GM12891 (cell line): Measurements from ENCODE around the gene PGBD5.
"Not testable (repeated sequence)": the region's sequence is repeated elsewhere in the genome, so short reads cannot be mapped to it uniquely, and the experiment has no call there.

Source experiments
- DNase-seq: peaks from one replicate; pipeline ENCODE4 v3.0.0; 2011; ENCODE audit warnings: low spot score; ENCODE audit not compliant: insufficient read length
- FAIRE-seq: peaks from 2 replicates; lab custom pipeline; 2011; peaks lifted over from hg19 to GRCh38; lab: Jason Lieb, UNC
- PAX5 ChIP-seq: IDR thresholded peaks from 2 replicates; pipeline ENCODE4 v1.6.1; 2011; ENCODE audit warnings: low read length, moderate library complexity, mild to moderate bottlenecking; ENCODE audit not compliant: insufficient read depth, severe bottlenecking
- POLR2A ChIP-seq: IDR thresholded peaks from 2 replicates; pipeline ENCODE4 v1.6.1; 2011; ENCODE audit warnings: low read depth, low read length, control low read depth
- POLR2AphosphoS5 ChIP-seq: IDR thresholded peaks from 2 replicates; pipeline ENCODE4 v1.6.1; 2011; ENCODE audit warnings: low read depth, low read length, control low read depth
- POU2F2 ChIP-seq: IDR thresholded peaks from 2 replicates; pipeline ENCODE4 v1.6.1; 2011; ENCODE audit warnings: low read depth, mild to moderate bottlenecking, control low read depth, low read length, moderate library complexity
- SPI1 ChIP-seq: IDR thresholded peaks from 2 replicates; pipeline ENCODE4 v1.6.1; 2011; ENCODE audit warnings: low read depth, low read length, control low read depth
- TAF1 ChIP-seq: IDR thresholded peaks from 2 replicates; pipeline ENCODE4 v1.6.1; 2011; ENCODE audit warnings: low read depth, low read length, control low read depth

PGBD5 gene

DNA sequence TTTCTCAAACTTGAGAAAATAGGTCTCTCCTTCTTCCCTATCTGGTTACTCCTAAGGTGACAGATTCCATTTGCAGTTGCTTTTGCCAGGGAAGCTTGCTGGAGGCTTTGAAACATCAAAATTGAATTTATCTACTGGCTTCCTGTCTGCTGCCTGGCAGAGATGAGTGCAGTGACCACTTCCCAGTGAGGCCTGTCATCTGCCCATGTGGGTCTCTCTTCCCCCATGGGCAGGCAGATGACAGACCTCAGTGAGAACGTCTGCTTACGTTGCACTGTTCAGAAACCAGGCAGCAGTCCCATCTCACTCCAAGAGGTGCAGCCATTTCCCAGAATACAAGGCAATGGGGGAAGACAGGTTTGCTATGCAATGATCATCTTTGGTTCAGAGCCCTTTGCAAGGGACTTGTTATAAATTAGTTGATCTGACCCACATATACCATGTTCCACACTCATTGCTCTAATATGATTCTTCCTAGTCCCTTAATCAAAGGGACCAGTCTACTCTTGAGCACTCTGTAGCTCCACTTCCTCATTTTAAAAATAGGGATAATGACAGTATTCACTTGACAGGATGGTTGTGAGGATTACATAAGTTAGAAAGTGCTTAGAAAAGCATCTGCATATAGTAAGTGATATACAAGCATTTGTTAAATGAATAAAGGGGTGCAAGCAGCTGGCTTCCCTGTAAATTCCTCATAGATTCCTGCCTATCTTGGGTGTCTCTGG, 10.6 kb downstream of the PGBD5 start:
- no peak for FAIRE-seq
- no peak for TF ChIP-seq PAX5
- TF ChIP-seq POLR2AphosphoS5: no peak
- TF ChIP-seq TAF1: no peak
- peak; percentile 37; the same call in 1 of the 2 replicates for TF ChIP-seq SPI1
- no peak for DNase-seq

DNA sequence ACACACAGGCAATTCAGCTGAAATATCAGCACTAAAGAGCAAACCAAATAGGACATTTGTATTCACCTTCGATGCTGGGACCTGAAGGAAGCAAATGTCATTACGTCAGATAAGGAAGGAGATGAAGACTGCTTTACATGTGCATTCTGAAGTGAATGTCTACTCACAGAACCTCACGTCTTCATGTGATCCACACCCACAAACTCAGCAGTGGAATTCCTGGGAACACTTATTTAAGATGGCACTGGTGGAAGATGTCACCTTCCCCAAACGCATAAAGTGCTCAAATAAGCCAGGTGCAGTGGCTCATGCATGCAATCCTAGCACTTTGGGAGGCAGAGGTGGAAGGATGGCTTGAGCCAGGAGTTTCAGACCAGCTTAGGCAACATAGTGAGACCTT, 11.4 kb downstream of the PGBD5 start:
- no peak for TF ChIP-seq POLR2A
- TF ChIP-seq PAX5: no peak
- DNase-seq (no peak), FAIRE-seq (no peak)

DNA sequence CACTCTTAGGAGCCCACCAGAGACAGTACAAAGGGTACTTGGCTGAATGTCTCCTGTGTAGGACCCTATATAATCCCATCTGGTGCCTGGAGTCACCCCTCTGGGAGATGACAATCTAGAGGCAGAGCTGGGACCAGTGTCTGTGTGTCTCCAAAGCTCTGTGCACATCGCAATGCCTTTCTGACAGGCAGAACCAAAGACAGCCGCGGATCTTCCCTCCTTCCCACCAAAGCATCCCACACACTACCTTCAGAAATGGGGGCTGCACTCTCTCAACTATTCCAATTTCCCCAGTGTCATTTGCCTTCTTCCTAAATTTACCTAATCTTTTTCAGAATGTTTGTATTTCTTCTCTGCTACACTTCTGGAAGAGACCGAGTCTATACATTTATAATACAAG, 12.0 kb downstream of the PGBD5 start:
- FAIRE-seq (no peak), DNase-seq (no peak)
- no peak for TF ChIP-seq TAF1
- no peak for TF ChIP-seq POLR2A
- no peak for TF ChIP-seq PAX5
- TF ChIP-seq SPI1: no peak
- no peak for TF ChIP-seq POU2F2
- no peak for TF ChIP-seq POLR2AphosphoS5

DNA sequence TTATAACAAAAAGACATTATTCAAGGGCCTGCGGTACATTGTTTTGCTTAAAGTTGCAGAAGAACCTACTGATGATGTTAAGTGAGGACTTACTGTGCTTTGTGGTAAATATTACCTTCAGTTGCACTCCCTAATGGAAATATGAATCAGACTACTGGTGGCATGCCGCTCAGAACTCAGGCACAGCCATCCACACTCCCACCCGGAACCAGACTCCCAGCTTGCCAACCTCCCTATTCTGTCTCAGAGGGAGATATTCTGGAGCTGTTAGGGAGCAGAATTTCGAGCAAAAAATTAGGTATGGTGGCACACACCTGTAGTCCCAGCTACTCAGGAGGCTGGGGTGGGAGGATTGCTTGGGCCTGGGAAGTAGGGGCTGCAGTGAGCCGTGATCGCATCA, 13.1 kb downstream of the PGBD5 start:
- FAIRE-seq (no peak), DNase-seq (no peak)
- TF ChIP-seq TAF1: no peak
- TF ChIP-seq POU2F2: no peak
- TF ChIP-seq POLR2A: no peak
- TF ChIP-seq POLR2AphosphoS5: no peak
- TF ChIP-seq SPI1: no peak
- TF ChIP-seq PAX5: no peak

DNA sequence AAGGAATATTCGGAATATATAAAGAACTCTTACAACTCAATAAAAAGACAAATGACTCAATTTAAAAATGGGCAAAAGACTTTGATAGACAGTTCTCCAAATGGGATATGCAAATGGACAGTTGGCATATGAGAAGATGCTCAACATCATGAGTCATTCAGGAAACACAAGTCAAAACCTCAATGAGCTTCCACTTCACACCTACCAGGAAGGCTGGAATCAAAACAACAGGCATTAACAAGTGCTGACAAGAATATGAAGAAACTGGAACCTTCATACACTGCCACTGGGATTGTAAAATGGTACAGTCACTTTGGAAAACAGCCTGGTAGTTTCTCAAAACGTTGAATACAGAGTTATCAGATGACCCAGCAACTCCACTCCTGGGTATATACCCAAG, 17.2 kb downstream of the PGBD5 start:
- FAIRE-seq (no peak), DNase-seq (no peak)
- TF ChIP-seq POLR2A (no peak), POLR2AphosphoS5 (no peak), PAX5 (no peak), TAF1 (no peak), SPI1 (no peak), POU2F2 (no peak)

DNA sequence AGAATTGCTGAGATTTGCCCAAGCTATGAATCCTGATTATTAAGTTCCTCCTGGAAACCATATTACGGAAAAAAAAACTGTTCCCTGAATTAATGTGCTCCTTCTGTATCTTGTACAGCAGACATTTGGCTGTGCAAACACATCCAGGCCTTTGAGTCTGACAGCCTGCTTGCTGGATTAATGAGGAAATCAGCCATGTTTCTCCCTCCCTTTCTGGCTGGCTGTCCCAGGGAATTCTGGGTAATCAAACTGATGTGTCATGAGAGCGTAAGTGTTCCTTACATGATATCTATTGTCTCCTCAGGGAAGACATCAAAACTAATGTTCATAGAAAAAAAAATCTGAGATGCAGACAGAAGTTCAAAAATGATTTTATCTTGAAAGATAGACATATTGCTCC, 18.8 kb downstream of the PGBD5 start:
- TF ChIP-seq POLR2A: no peak
- TF ChIP-seq POU2F2: no peak
- no peak for TF ChIP-seq TAF1
- TF ChIP-seq SPI1: no peak
- no peak for TF ChIP-seq PAX5
- TF ChIP-seq POLR2AphosphoS5: no peak
- DNase-seq (no peak), FAIRE-seq (no peak)

DNA sequence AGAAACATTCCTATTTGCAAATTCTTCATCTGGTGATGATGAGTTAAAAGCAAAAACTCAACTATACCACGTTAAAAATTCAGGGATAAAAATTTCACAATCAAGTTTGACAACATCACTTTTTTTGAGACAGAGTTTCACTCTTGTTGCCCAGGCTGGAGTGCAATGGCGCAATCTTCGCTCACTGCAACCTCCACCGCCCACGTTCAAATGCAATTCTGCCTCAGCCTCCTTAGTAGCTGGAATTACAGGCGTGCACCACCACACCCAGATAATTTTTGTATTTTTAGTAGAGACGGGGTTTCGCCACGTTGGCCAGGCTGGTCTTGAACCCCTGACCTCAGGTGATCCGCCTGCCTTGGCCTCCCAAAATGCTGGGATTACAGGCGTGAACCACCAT, 19.4 kb downstream of the PGBD5 start:
- FAIRE-seq: not testable (repeated sequence)

DNA sequence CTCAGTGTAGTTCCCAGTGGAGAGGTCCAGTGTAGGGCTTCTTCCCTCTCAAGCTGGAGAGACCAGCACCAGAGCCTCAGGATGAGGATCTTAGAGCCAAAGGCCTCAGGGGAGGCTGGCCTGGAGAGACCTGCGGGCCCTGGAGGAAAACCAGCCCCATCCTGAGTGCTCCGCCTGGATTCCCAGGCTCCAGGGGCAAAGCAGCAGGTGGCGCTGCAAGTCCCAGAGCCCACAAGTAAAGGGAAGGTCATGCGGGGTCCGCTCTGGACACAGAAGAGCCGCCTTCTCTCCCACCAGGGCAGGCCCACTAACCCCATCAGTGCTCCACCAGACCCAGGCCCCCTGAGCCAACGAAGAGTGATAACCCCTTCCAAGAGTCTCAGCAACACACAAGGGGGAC, 22.7 kb downstream of the PGBD5 start:
- TF ChIP-seq SPI1 (no peak), POLR2AphosphoS5 (no peak), TAF1 (no peak), PAX5 (no peak), POU2F2 (no peak), POLR2A (no peak)
- DNase-seq: no peak
- FAIRE-seq: no peak

More for the DNA sequence above, 19.4 kb downstream of the PGBD5 start:
- not testable (repeated sequence) for DNase-seq

DNA sequence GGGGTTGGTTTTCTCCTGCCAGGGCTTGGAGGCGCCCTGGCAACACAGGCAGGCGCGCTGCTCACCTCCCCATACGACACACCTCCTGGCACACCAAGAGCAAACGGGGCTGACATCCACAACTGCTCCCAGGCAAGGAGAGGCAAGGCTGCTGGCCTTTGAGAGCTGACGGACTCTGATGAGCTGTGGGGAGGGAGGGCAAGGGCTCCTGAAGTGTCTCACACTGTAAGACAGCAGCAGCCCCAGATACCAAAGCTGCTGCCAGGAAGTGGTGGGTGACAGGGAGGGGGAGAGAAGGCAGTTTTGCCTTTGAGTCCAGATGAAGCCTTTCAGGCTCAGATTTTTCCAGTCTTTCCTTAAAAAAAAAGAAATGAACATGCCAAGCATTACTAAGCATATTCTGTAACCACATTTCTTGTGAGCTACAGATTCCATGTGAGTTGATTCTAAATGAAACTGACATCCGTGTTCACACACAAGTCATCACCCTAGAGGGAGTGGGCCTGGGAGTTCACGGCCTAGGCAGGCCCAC, 24.3 kb downstream of the PGBD5 start:
- TF ChIP-seq POLR2AphosphoS5: no peak
- TF ChIP-seq POLR2A: no peak
- TF ChIP-seq PAX5: no peak
- no peak for TF ChIP-seq POU2F2
- TF ChIP-seq SPI1: no peak
- TF ChIP-seq TAF1: no peak
- FAIRE-seq (no peak), DNase-seq (no peak)

DNA sequence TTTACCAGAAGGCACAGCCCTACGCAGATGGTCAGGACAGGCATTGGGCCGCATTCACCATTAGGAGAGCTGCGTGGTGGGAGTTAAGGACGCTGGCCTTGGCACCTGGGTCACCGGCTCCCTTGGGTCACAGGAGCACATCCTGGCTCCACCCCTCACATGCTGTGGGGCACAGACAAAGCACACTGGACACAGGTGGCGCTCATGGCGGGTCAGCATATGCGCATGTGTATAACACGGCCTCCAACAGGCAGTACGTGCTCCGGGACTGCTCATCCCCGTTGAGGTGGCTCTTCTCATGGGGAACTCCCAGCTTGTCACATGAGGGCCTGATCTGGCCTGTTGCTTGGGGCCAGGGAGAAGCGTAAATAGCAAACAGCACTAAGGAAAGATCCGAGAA, 25.0 kb downstream of the PGBD5 start:
- no peak for TF ChIP-seq POLR2A
- TF ChIP-seq PAX5: no peak
- TF ChIP-seq SPI1: no peak
- TF ChIP-seq TAF1: no peak
- no peak for TF ChIP-seq POU2F2
- no peak for TF ChIP-seq POLR2AphosphoS5
- FAIRE-seq (no peak), DNase-seq (no peak)

DNA sequence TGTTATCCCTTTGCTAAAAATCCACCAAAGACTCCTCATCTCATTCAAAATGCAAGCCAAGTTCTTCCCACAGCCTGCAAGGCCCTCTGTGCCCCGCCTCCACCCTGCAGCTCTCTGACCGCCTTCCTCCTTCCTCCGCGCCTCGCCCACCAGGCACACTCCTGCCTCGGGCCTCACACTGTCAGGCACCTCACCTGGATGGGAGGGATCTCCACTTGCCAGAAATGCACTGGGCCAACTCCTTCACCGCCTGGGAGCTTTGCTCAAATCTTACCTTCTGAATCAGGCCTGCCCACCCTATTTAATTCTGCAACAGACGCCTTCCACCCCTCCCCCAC, 26.2 kb downstream of the PGBD5 start:
- FAIRE-seq: no peak

More for the DNA sequence above, 26.2 kb downstream of the PGBD5 start:
- TF ChIP-seq POLR2AphosphoS5 (no peak), POLR2A (no peak), POU2F2 (no peak), TAF1 (no peak), PAX5 (no peak), SPI1 (no peak)
- DNase-seq: no peak
